Erythroblast (primary cell): ENCODE measurements around the gene ABCF2.

Experiments
- GATA1 ChIP-seq: IDR thresholded peaks from 2 replicates; pipeline ENCODE4 v1.6.1; 2011; ENCODE audit warnings: low read depth, mild to moderate bottlenecking, control low read depth, low read length, moderate library complexity
- POLR2A ChIP-seq: IDR thresholded peaks from 2 replicates; pipeline ENCODE4 v1.6.1; 2011; ENCODE audit warnings: mild to moderate bottlenecking, low read length

DNA sequence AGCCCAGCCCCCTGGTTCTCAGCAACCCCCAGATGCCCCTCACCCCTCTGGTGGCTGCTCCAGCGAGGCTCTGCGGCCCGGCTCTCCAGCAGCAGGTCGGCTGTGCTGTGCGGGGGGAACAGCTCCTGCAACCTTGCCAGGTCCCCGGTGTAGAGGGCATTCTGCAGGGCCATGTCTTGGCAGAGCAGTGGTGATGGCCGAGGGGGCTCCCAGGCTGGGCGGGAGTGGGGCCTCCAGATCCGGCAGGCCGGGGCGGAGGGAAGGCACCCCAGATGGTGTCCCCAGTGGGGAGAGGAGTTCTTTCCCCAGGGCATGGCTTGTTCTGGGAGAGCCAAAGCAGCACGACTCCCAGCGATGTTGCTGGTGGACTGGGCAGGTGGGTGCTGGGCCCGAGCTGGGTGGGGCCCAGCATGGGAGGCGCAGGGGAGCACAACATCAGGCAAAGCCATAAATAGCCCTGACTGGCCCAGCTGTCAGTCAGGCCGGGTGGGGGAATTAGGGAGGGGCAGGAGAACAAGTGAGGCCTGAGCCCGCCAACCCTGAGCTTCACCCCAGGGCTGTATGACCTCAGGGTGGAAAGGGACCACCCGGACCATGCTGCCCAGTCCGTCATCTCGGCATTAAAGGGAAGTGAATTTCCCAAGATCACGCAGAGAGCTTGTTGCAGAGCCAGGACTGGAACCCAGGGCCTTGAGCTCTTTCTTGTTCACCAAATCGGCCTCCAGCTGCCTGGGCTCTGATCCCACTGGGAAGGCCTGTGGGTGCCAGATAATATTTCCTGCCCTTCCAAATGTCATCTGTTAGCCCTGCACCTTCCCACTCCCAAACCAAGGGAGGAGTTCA is 39.4 kb downstream of the ABCF2 start:
- no peak for TF ChIP-seq POLR2A
- no peak for TF ChIP-seq GATA1
